MM.1S (cell line): Measurements from ENCODE around the gene ZPLD1.

ENCODE experiments used
- CTCF ChIP-seq: fragments of 300-600 bp; sonication (generic); IDR thresholded peaks from 2 replicates; pipeline ENCODE4 v1.5.1; 2016; ENCODE audit warnings: antibody characterized with exemption, low read length, mixed read lengths
- EZH2 ChIP-seq: fragments of 300-600 bp; sonication (generic); optimal IDR thresholded peaks from 2 replicates; pipeline ENCODE3; 2017; ENCODE audit warnings: low read depth, mild to moderate bottlenecking, antibody characterized with exemption, low read length, mixed read lengths
- EZH2phosphoT487 ChIP-seq: fragments of 300-600 bp; sonication (generic); IDR thresholded peaks from 2 replicates; pipeline ENCODE4 v1.6.1; 2018; ENCODE audit warnings: antibody characterized with exemption, low read length

DNA sequence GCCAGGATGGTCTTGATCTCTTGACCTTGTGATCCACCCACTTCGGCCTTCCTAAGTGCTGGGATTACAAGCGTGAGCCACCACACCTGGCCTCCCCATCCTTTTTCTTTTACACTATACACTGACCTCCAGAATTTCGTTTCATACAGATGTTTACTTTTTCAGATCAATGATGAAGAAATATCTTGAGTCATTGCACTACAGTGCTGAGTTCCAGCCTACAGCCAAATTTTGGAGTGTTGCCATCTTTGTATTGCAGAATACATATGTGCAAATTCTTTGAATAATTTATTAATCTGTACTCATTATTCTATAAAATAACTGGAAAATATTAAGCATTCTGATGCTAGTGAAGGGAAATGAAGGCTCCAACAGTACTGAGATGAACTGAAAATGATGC, 12.5 kb downstream of the ZPLD1 start:
- no peak for TF ChIP-seq EZH2
- no peak for TF ChIP-seq CTCF
- TF ChIP-seq EZH2phosphoT487: no peak
